Stimulated activated naive CD8-positive, alpha-beta T cell treated with anti-CD3 and anti-CD28 coated beads, Interleukin-15, Interleukin-2, amounts not matched to agents 100 ng/mL and 50 ng/mL, for 24 hours (primary cell): Measurements from ENCODE around the gene MUC6.

ENCODE experiments used
- H3K27ac Mint-ChIP-seq: one replicate; pipeline ENCODE4 v1.8.0; 2021; ENCODE audit warnings: mild to moderate bottlenecking, mixed read lengths
- H3K27me3 Mint-ChIP-seq: one replicate; pipeline ENCODE4 v1.8.0; 2021; ENCODE audit warnings: mixed read lengths
- H3K36me3 Mint-ChIP-seq: one replicate; pipeline ENCODE4 v1.8.0; 2021; ENCODE audit warnings: low read depth, mixed read lengths
- H3K4me1 Mint-ChIP-seq: one replicate; pipeline ENCODE4 v1.8.0; 2021; ENCODE audit warnings: low read depth, mixed read lengths
- H3K4me3 Mint-ChIP-seq: one replicate; pipeline ENCODE4 v1.8.0; 2021; ENCODE audit warnings: mild to moderate bottlenecking, mixed read lengths
- H3K9me3 Mint-ChIP-seq: one replicate; pipeline ENCODE4 v1.8.0; 2021; ENCODE audit warnings: mixed read lengths

Gene MUC6

DNA sequence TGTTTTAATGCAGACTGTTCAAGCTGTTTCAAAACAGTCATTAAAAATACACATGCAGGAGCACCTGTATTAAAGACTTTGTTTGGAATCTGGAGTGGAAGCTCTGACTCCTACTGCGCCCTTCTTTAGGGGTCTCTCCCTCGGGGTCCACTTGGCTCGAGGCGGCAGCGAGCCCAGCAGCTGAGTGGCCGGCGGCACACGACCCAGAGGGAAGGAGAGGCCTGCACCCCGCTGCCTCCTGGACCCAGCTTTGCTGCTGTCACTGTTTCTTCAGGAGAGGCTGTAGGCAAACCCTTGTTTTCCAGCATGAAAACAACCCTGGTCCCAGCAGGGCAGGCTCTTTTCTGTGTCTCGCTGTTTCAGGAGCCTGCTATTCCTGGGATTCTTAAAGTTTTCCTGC, 29.2 kb downstream of the MUC6 start:
- no peaks in the 10 kb centered on the region for H3K9me3 Mint-ChIP-seq
- no peak overlapping the region for H3K27ac Mint-ChIP-seq
- H3K4me3 Mint-ChIP-seq, result no peak overlapping the region
- no peaks in the 10 kb centered on the region for H3K27me3 Mint-ChIP-seq
- peaks cover 41% of the 10 kb centered on the region for H3K36me3 Mint-ChIP-seq
- H3K4me1 Mint-ChIP-seq, result no peaks in the 10 kb centered on the region

DNA sequence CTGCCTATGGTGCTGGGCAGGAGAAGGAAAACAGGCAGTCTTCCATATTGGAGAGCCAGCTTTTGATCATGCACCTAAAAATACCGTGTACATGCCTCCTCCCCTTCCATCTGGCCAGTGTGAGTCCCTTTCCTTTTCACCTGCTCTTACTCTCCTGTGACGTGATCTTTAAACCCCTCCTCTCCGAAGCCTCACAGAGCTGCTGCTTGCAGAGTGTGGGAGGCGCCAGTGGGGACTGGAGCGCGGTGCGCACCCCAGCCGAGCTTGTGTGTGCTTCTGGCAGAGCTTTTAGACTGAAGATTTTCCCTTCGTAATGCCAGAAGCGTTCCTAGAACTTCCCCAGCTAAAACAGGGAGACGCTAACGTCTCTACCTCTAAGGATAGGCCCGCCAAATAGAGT, 29.8 kb downstream of the MUC6 start:
- Mint-ChIP-seq H3K27me3 (no peaks in the 10 kb centered on the region), H3K36me3 (peaks cover 43% of the 10 kb centered on the region), H3K27ac (no peak overlapping the region), H3K4me3 (no peak overlapping the region), H3K4me1 (no peaks in the 10 kb centered on the region), H3K9me3 (no peaks in the 10 kb centered on the region)

GRCh38 chr11:1005928-1006327, 30.6 kb downstream of the MUC6 start:
- H3K27me3 Mint-ChIP-seq, result no peaks in the 10 kb centered on the region
- no peaks in the 10 kb centered on the region for H3K4me1 Mint-ChIP-seq
- H3K4me3 Mint-ChIP-seq, result no peak overlapping the region
- no peaks in the 10 kb centered on the region for H3K9me3 Mint-ChIP-seq
- no peak overlapping the region for H3K27ac Mint-ChIP-seq
- peaks cover 51% of the 10 kb centered on the region for H3K36me3 Mint-ChIP-seq

GRCh38 chr11:1003159-1003558, 33.4 kb downstream of the MUC6 start:
- no peaks in the 10 kb centered on the region for H3K4me1 Mint-ChIP-seq
- H3K27me3 Mint-ChIP-seq, result no peaks in the 10 kb centered on the region
- no peaks in the 10 kb centered on the region for H3K9me3 Mint-ChIP-seq
- H3K27ac Mint-ChIP-seq, result no peak overlapping the region
- no peak overlapping the region for H3K4me3 Mint-ChIP-seq
- H3K36me3 Mint-ChIP-seq, result peaks cover 44% of the 10 kb centered on the region

DNA sequence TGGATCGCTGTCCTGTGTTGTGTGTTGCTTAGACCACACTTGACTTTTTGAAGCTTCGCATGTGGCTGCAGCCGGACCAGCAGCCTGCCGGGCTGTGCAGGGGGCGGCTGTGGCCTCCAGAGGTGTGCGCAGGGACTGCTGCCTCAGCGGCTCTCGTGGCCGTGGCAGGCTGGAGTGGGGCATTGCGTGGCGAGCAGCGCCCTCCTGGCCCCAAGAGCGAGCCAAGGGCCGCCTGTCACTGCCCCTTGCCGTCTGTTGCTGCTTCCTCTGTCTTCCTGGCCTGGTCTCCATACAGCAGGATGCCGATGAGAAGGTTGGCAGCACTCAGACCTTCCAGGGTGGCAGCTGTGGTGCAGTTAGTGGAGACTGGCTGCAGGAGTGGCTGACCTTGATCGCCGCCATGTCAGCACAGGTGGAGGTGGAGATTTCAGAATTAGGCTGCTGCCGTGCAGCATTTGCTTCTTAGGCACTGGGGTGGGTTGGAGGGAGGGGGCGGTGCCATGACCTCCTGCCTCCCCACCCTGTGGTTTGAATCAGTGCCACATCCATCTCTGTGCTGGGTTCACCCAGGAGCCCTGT, 34.0 kb downstream of the MUC6 start:
- H3K27ac Mint-ChIP-seq, result no peak overlapping the region

GRCh38 chr11:1001617-1002405, 34.7 kb downstream of the MUC6 start:
- peaks cover 3% of the 10 kb centered on the region for H3K4me1 Mint-ChIP-seq
- H3K36me3 Mint-ChIP-seq, result peaks cover 43% of the 10 kb centered on the region
- no peak overlapping the region for H3K27ac Mint-ChIP-seq
- no peak overlapping the region for H3K4me3 Mint-ChIP-seq
- no peaks in the 10 kb centered on the region for H3K9me3 Mint-ChIP-seq
- no peaks in the 10 kb centered on the region for H3K27me3 Mint-ChIP-seq

More for the DNA sequence above, 34.0 kb downstream of the MUC6 start:
- no peak overlapping the region for H3K4me3 Mint-ChIP-seq
- no peaks in the 10 kb centered on the region for H3K9me3 Mint-ChIP-seq
- H3K4me1 Mint-ChIP-seq, result no peaks in the 10 kb centered on the region
- no peaks in the 10 kb centered on the region for H3K27me3 Mint-ChIP-seq
- peaks cover 44% of the 10 kb centered on the region for H3K36me3 Mint-ChIP-seq

DNA sequence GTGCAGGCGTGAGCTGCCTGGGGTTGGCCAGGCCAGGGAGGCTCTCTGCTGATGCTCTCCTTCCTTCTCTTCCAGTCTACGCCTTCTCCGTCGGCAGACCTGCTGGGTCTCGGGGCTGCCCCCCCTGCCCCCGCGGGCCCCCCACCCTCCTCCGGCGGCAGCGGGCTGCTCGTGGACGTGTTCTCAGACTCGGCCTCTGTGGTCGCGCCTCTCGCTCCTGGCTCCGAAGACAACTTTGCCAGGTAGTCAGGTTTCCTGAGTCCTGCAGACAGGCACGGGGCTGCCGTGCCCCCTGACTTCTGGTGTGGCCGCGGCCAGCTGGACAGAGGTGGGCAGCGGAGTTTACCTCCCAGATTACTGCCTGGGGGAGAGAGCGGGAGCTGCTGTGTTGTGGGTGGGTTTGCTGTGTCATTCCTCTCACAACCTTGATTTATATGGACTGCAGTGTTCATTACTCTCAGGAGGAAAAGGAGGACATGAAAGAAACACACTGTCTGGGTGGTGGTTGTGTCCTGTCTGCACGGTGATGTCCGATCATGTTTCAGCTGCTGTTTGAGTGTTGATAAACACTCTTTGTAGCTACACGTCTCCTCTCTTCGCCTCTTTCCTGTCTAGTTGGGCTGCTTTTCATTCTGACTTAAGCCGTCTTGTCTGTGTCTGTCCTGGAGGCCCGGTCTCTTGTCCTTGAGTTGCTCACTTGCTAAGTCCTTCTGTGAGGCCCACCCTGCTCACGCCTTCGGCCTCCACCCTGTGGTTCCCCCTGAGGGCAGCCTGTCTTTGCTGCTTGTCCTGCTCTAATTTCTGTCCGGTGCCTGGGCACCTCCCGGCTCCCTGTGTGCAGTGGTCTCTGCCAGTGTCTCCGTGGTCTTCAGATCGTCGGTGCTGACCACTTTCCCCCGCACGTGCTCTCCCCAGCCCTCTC, 35.9 kb downstream of the MUC6 start:
- Mint-ChIP-seq H3K27me3 (no peaks in the 10 kb centered on the region), H3K9me3 (no peaks in the 10 kb centered on the region), H3K36me3 (peaks cover 35% of the 10 kb centered on the region), H3K4me3 (no peak overlapping the region), H3K27ac (peak overlapping the region; percentile 59), H3K4me1 (peaks cover 13% of the 10 kb centered on the region)

DNA sequence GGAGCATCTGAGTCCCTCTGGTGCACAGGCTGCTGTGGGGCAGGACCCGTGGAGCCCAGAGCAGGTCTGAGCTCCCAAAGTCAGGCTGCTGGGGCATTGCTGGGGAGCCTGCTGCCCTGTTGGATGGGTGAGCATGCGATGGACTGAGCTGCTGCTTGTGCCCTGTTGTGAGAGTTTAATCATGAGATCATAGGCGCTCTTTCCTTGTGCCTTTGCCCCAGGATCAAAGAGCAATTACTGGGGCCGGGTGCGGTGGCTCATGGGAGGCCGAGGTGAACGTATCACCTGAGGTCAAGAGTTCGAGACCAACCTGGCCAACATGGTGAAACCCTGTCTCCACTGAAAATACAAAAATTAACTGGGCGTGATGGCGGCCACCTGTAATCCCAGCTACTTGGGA, 37.5 kb downstream of the MUC6 start:
- Mint-ChIP-seq H3K36me3 (peaks cover 29% of the 10 kb centered on the region), H3K27ac (no peak overlapping the region), H3K4me1 (peaks cover 14% of the 10 kb centered on the region), H3K27me3 (no peaks in the 10 kb centered on the region), H3K9me3 (no peaks in the 10 kb centered on the region), H3K4me3 (no peak overlapping the region)

DNA sequence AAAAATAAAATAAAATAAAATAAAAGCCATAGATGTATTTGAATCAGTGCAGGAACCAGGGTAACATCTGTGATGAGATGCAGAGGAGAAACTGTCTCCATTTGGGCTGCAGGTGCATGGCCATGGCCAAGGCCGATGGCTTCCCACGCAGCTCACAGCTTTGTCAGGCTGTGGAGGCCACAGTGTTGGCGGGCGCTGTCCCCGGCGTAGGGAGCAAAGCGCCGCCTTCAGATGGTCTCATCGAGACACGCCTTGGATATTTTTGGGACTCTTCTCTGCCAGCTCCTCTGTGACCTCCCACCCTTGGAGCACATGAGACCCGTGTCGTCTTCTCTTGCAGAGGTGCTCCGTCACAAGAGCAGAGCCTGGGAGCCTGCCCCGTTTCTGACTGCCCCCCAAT, 38.6 kb downstream of the MUC6 start:
- Mint-ChIP-seq H3K4me3 (no peak overlapping the region), H3K4me1 (peaks cover 14% of the 10 kb centered on the region), H3K9me3 (no peaks in the 10 kb centered on the region), H3K27ac (no peak overlapping the region), H3K27me3 (no peaks in the 10 kb centered on the region), H3K36me3 (peaks cover 23% of the 10 kb centered on the region)

DNA sequence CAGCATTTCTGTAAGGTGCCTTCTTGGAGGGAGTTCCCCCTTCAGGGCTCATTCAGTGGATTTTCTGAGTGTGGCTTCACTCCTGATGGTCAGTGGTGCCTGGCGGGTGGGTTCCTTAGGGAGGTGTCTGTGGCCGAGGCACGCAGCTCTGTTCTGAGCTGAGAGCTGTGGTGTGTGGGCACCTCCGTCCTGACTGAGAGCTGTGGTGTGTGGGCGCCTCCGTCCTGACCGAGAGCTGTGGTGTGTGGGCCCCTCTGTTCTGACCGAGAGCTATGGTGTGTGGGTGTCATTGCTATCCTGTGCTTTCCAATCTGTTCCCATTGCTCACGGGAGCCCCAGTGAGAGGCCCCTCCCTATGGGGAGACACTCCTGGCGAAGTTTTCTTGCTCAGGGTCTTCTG, 39.8 kb downstream of the MUC6 start:
- peaks cover 14% of the 10 kb centered on the region for H3K4me1 Mint-ChIP-seq
- peaks cover 23% of the 10 kb centered on the region for H3K36me3 Mint-ChIP-seq
- H3K9me3 Mint-ChIP-seq, result no peaks in the 10 kb centered on the region
- no peak overlapping the region for H3K4me3 Mint-ChIP-seq
- H3K27me3 Mint-ChIP-seq, result no peaks in the 10 kb centered on the region
- H3K27ac Mint-ChIP-seq, result no peak overlapping the region

DNA sequence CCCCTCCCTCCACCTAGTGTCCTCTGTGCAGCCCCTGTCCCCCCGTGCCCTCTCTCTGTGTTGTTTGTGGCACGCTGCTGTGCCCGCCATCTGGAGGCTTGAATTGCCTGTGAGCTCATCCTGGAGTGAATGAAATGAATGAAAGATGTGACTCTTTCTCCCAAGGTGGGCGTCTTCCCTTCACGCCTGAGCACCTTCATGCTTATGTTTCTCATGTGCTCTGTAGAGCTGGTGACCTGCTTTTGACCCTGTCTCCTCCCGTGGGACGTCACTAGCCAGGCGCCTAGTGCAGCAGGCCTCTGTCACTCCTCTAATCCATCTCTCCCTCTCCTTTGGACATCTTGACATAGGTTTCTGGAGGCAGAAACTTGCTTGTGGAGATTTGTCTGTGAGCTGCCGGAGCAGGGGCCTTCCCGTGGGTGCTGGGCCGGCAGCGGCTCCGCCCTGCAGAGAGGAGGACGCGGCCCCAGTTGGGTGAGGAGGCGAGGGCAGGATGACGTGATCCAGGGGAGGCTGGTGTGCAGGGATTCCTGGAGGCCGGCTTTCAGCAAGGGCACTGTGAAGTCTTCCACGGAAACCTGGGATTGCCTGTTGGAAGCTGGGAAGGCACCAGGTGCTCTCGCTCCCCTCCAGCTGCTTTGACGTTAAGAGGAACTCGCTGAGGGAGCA, 40.6 kb downstream of the MUC6 start:
- no peak overlapping the region for H3K4me3 Mint-ChIP-seq
- H3K9me3 Mint-ChIP-seq, result no peaks in the 10 kb centered on the region
- peak overlapping the region; percentile 17 for H3K27ac Mint-ChIP-seq
- H3K27me3 Mint-ChIP-seq, result no peaks in the 10 kb centered on the region
- peaks cover 15% of the 10 kb centered on the region for H3K36me3 Mint-ChIP-seq
- H3K4me1 Mint-ChIP-seq, result peaks cover 14% of the 10 kb centered on the region

DNA sequence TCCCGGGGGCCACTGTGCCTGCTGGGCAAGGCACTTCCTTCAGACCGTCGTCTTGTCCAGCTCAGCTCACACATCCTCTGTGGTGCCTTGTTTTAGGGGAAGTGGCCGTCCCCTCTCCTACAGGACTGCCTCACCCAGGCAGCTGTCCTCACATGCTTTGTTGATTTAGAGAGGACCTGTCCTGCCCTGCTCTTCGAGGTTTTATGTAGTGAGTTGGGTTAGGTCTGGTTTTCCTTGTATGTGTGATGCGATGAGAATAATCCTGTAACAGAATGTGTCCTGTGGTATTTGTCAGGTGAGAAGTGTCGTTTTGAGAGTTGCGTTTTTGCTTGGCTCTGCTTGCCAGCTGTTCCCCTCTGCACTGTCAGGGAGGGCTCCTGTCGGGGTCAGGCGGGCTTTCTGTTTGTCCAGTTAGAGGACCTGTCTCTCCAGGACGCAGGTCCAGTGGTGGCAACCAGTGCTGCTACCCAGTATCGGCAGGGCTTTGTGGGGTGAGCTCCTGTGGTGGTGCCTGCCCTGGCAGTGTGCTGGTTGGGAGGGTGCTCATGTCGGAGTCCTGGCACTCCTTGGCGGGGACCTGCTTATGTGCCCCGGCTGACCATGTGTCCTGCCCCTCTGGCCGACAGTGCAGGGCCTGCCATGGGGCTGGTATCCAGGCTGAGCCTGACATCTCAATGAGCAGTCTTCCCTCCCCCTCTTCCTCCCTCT, 41.3 kb downstream of the MUC6 start:
- no peaks in the 10 kb centered on the region for H3K9me3 Mint-ChIP-seq
- H3K27ac Mint-ChIP-seq, result no peak overlapping the region
- H3K4me1 Mint-ChIP-seq, result peaks cover 14% of the 10 kb centered on the region
- no peaks in the 10 kb centered on the region for H3K27me3 Mint-ChIP-seq
- H3K4me3 Mint-ChIP-seq, result no peak overlapping the region
- H3K36me3 Mint-ChIP-seq, result peaks cover 12% of the 10 kb centered on the region

DNA sequence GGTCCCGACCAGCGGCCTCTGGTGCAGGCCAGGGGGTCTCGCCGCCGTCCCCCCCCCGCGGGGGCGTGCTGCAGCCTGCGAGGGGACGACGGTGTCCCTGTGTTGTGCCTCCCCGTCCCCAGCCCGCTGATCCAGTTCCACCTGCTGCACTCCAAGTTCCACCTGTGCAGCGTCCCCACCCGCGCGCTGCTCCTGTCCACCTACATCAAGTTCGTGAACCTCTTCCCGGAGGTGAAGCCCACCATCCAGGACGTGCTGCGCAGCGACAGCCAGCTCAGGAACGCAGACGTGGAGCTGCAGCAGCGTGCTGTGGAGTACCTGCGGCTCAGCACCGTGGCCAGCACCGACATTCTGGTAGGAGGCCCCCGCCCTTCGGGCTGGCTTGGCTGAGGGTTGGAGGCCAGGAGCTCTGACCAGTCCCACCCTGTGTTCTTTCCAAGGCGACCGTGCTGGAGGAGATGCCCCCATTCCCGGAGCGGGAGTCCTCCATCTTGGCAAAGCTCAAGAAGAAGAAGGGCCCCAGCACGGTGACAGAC, 42.8 kb downstream of the MUC6 start:
- Mint-ChIP-seq H3K4me1 (peaks cover 14% of the 10 kb centered on the region), H3K36me3 (peaks cover 18% of the 10 kb centered on the region), H3K27me3 (no peaks in the 10 kb centered on the region), H3K4me3 (no peak overlapping the region), H3K9me3 (no peaks in the 10 kb centered on the region), H3K27ac (no peak overlapping the region)

GRCh38 chr11:992577-992976, 43.9 kb downstream of the MUC6 start:
- H3K4me1 Mint-ChIP-seq, result peaks cover 14% of the 10 kb centered on the region
- no peak overlapping the region for H3K27ac Mint-ChIP-seq
- no peak overlapping the region for H3K4me3 Mint-ChIP-seq

More at GRCh38 chr11:992577-992976, 43.9 kb downstream of the MUC6 start:
- Mint-ChIP-seq H3K27me3 (no peaks in the 10 kb centered on the region), H3K9me3 (no peaks in the 10 kb centered on the region), H3K36me3 (peaks cover 23% of the 10 kb centered on the region)
